ENCODE data around the gene CAPS2. TPM values are rescaled to one million over a fixed set of nuclear protein-coding genes. Genes with fewer than 3 reads are reported as not detected.

Gene CAPS2
- total and polyA plus RNA-seq, 2 experiments from 2014 or later = 2.9 to 7.4 TPM

- Histone ChIP-seq H3K27ac (ENCODE audit: low read depth) (no peak overlapping the region), H2AFZ (no peak overlapping the region), H3K27me3 (ENCODE audit: insufficient read depth) (no peaks in the 10 kb centered on the region), H3K79me2 (replicated peaks; ENCODE audit: insufficient read depth) (no peaks in the 10 kb centered on the region), H3K36me3 (ENCODE audit: insufficient read depth) (no peaks in the 10 kb centered on the region), H3K9me2 (ENCODE audit: insufficient read depth) (0 out of 2 replicates have a peak, but pooled peaks cover 4% of the 10 kb centered on the region), H3F3A (replicated peaks; ENCODE audit: low read depth) (no peaks in the 10 kb centered on the region), H3K4me3 (no peak overlapping the region), H3K4me1 (ENCODE audit: insufficient read depth) (peaks cover 18% of the 10 kb centered on the region), H4K20me1 (replicated peaks; ENCODE audit: insufficient read depth) (no peaks in the 10 kb centered on the region), H3K4me2 (no peak overlapping the region)
- DNase-seq (ENCODE audit: low spot score) (no peak), ATAC-seq (no peak)
- Mint-ChIP-seq H3K4me3 (no peak overlapping the region), H3K9me3 (peaks cover 13% of the 10 kb centered on the region; the same call in 2 of the 3 replicates), H3K4me1 (peaks cover 15% of the 10 kb centered on the region), H3K27ac (no peak overlapping the region), H3K36me3 (ENCODE audit: low read depth) (peaks cover 28% of the 10 kb centered on the region), H3K27me3 (ENCODE audit: insufficient read depth, low read depth, poor library complexity) (no peaks in the 10 kb centered on the region)
- TF ChIP-seq, protein P1, sequence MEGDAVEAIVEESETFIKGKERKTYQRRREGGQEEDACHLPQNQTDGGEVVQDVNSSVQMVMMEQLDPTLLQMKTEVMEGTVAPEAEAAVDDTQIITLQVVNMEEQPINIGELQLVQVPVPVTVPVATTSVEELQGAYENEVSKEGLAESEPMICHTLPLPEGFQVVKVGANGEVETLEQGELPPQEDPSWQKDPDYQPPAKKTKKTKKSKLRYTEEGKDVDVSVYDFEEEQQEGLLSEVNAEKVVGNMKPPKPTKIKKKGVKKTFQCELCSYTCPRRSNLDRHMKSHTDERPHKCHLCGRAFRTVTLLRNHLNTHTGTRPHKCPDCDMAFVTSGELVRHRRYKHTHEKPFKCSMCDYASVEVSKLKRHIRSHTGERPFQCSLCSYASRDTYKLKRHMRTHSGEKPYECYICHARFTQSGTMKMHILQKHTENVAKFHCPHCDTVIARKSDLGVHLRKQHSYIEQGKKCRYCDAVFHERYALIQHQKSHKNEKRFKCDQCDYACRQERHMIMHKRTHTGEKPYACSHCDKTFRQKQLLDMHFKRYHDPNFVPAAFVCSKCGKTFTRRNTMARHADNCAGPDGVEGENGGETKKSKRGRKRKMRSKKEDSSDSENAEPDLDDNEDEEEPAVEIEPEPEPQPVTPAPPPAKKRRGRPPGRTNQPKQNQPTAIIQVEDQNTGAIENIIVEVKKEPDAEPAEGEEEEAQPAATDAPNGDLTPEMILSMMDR (conservative IDR thresholded peaks at IDR 0.05; ENCODE audit: low read depth in 2 of 2) = no peak
- TF ChIP-seq, protein P2, sequence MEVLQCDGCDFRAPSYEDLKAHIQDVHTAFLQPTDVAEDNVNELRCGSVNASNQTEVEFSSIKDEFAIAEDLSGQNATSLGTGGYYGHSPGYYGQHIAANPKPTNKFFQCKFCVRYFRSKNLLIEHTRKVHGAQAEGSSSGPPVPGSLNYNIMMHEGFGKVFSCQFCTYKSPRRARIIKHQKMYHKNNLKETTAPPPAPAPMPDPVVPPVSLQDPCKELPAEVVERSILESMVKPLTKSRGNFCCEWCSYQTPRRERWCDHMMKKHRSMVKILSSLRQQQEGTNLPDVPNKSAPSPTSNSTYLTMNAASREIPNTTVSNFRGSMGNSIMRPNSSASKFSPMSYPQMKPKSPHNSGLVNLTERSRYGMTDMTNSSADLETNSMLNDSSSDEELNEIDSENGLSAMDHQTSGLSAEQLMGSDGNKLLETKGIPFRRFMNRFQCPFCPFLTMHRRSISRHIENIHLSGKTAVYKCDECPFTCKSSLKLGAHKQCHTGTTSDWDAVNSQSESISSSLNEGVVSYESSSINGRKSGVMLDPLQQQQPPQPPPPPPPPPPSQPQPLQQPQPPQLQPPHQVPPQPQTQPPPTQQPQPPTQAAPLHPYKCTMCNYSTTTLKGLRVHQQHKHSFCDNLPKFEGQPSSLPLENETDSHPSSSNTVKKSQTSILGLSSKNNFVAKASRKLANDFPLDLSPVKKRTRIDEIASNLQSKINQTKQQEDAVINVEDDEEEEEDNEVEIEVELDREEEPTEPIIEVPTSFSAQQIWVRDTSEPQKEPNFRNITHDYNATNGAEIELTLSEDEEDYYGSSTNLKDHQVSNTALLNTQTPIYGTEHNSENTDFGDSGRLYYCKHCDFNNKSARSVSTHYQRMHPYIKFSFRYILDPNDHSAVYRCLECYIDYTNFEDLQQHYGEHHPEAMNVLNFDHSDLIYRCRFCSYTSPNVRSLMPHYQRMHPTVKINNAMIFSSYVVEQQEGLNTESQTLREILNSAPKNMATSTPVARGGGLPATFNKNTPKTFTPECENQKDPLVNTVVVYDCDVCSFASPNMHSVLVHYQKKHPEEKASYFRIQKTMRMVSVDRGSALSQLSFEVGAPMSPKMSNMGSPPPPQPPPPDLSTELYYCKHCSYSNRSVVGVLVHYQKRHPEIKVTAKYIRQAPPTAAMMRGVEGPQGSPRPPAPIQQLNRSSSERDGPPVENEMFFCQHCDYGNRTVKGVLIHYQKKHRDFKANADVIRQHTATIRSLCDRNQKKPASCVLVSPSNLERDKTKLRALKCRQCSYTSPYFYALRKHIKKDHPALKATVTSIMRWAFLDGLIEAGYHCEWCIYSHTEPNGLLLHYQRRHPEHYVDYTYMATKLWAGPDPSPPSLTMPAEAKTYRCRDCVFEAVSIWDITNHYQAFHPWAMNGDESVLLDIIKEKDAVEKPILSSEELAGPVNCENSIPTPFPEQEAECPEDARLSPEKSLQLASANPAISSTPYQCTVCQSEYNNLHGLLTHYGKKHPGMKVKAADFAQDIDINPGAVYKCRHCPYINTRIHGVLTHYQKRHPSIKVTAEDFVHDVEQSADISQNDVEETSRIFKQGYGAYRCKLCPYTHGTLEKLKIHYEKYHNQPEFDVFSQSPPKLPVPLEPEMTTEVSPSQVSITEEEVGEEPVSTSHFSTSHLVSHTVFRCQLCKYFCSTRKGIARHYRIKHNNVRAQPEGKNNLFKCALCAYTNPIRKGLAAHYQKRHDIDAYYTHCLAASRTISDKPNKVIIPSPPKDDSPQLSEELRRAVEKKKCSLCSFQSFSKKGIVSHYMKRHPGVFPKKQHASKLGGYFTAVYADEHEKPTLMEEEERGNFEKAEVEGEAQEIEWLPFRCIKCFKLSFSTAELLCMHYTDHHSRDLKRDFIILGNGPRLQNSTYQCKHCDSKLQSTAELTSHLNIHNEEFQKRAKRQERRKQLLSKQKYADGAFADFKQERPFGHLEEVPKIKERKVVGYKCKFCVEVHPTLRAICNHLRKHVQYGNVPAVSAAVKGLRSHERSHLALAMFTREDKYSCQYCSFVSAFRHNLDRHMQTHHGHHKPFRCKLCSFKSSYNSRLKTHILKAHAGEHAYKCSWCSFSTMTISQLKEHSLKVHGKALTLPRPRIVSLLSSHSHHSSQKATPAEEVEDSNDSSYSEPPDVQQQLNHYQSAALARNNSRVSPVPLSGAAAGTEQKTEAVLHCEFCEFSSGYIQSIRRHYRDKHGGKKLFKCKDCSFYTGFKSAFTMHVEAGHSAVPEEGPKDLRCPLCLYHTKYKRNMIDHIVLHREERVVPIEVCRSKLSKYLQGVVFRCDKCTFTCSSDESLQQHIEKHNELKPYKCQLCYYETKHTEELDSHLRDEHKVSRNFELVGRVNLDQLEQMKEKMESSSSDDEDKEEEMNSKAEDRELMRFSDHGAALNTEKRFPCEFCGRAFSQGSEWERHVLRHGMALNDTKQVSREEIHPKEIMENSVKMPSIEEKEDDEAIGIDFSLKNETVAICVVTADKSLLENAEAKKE (CRISPR knock-in tag; IDR thresholded peaks at IDR 0.05) = no peak
- TF ChIP-seq STAT1 (IDR thresholded peaks at IDR 0.05; ENCODE audit: unreplicated experiment) = no peak
- no peak for TF ChIP-seq ZNF114 (CRISPR knock-in tag; IDR thresholded peaks at IDR 0.05)
- TF ChIP-seq ZNF331 (CRISPR knock-in tag; IDR thresholded peaks at IDR 0.05; ENCODE audit: low read depth) = no peak
- no peak for TF ChIP-seq JUNB (IDR thresholded peaks at IDR 0.05; ENCODE audit: unreplicated experiment)
- TF ChIP-seq NANOG (IDR thresholded peaks at IDR 0.05; ENCODE audit: borderline replicate concordance) = no peak
- TF ChIP-seq, protein P3, sequence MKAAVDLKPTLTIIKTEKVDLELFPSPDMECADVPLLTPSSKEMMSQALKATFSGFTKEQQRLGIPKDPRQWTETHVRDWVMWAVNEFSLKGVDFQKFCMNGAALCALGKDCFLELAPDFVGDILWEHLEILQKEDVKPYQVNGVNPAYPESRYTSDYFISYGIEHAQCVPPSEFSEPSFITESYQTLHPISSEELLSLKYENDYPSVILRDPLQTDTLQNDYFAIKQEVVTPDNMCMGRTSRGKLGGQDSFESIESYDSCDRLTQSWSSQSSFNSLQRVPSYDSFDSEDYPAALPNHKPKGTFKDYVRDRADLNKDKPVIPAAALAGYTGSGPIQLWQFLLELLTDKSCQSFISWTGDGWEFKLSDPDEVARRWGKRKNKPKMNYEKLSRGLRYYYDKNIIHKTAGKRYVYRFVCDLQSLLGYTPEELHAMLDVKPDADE (IDR thresholded peaks at IDR 0.05) = no peak
- TF ChIP-seq, protein P4, sequence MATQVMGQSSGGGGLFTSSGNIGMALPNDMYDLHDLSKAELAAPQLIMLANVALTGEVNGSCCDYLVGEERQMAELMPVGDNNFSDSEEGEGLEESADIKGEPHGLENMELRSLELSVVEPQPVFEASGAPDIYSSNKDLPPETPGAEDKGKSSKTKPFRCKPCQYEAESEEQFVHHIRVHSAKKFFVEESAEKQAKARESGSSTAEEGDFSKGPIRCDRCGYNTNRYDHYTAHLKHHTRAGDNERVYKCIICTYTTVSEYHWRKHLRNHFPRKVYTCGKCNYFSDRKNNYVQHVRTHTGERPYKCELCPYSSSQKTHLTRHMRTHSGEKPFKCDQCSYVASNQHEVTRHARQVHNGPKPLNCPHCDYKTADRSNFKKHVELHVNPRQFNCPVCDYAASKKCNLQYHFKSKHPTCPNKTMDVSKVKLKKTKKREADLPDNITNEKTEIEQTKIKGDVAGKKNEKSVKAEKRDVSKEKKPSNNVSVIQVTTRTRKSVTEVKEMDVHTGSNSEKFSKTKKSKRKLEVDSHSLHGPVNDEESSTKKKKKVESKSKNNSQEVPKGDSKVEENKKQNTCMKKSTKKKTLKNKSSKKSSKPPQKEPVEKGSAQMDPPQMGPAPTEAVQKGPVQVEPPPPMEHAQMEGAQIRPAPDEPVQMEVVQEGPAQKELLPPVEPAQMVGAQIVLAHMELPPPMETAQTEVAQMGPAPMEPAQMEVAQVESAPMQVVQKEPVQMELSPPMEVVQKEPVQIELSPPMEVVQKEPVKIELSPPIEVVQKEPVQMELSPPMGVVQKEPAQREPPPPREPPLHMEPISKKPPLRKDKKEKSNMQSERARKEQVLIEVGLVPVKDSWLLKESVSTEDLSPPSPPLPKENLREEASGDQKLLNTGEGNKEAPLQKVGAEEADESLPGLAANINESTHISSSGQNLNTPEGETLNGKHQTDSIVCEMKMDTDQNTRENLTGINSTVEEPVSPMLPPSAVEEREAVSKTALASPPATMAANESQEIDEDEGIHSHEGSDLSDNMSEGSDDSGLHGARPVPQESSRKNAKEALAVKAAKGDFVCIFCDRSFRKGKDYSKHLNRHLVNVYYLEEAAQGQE (IDR thresholded peaks at IDR 0.05; ENCODE audit: unreplicated experiment) = no peak
- TF ChIP-seq EZH2 (IDR thresholded peaks at IDR 0.05; ENCODE audit: low read depth, unreplicated experiment) = no peak
- no peak for TF ChIP-seq POLR2AphosphoS5 (IDR thresholded peaks at IDR 0.05; ENCODE audit: low read depth)
- TF ChIP-seq EZH2phosphoT487 (IDR thresholded peaks at IDR 0.05; ENCODE audit: unreplicated experiment) = no peak
- no peak for TF ChIP-seq CREB1 (CRISPR knock-in tag; IDR thresholded peaks at IDR 0.05; ENCODE audit: low read depth)
These were observed 31.3 kb upstream of the CAPS2 start for GRCh38 chr12:75361408-75361807.
